Measurements from ENCODE around the gene JADE2.

DNA sequence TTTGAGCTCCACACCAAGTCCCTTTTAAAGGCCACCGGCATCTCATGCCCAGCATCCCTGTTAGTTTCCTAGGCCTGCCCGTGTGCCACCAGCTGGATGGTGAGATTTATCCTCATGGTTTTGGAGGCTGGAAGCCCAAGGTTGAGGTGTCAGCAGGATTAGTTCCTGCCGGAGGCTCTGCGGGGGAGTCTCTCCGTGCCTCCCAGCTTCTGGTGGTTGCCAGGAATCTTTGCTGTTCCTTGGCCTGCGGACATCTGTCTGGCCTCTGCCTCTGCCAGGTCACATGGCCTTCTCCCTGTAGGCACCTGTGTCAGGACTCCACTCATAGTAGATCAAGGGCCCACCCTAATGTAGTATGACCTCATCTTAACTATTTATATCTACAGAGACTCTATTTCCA lies 45.4 kb downstream of the JADE2 start:
- TF ChIP-seq, protein P1, sequence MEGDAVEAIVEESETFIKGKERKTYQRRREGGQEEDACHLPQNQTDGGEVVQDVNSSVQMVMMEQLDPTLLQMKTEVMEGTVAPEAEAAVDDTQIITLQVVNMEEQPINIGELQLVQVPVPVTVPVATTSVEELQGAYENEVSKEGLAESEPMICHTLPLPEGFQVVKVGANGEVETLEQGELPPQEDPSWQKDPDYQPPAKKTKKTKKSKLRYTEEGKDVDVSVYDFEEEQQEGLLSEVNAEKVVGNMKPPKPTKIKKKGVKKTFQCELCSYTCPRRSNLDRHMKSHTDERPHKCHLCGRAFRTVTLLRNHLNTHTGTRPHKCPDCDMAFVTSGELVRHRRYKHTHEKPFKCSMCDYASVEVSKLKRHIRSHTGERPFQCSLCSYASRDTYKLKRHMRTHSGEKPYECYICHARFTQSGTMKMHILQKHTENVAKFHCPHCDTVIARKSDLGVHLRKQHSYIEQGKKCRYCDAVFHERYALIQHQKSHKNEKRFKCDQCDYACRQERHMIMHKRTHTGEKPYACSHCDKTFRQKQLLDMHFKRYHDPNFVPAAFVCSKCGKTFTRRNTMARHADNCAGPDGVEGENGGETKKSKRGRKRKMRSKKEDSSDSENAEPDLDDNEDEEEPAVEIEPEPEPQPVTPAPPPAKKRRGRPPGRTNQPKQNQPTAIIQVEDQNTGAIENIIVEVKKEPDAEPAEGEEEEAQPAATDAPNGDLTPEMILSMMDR (IDR thresholded peaks at IDR 0.05; ENCODE audit: poor library complexity) = no peak
- TF ChIP-seq EZH2 (IDR thresholded peaks at IDR 0.05; ENCODE audit: borderline replicate concordance) = no peak
- no peak for TF ChIP-seq EZH2phosphoT487 (IDR thresholded peaks at IDR 0.05; ENCODE audit: low read depth, severe bottlenecking, unreplicated experiment)
